Daoy (cell line): Measurements from ENCODE around the gene SMIM22. TPM values are rescaled to one million over a fixed set of nuclear protein-coding genes. Genes with fewer than 3 reads are reported as not detected.

ENCODE experiments used
- DNase-seq: peaks from one replicate; pipeline ENCODE4 v3.0.0-alpha.2; 2015; ENCODE audit warnings: low read depth
- total RNA-seq: library from RNA; depleted of rRNA; stranded (reverse); fragments of >200 nt; shearing (Covaris generic); gene quantifications from 2 replicates; pipeline ENCODE4 v1.2.3, GENCODE V29; 2014; rRNA removed

The SMIM22 gene
- total RNA-seq, 1 experiment from 2014 or later: not detected

DNA sequence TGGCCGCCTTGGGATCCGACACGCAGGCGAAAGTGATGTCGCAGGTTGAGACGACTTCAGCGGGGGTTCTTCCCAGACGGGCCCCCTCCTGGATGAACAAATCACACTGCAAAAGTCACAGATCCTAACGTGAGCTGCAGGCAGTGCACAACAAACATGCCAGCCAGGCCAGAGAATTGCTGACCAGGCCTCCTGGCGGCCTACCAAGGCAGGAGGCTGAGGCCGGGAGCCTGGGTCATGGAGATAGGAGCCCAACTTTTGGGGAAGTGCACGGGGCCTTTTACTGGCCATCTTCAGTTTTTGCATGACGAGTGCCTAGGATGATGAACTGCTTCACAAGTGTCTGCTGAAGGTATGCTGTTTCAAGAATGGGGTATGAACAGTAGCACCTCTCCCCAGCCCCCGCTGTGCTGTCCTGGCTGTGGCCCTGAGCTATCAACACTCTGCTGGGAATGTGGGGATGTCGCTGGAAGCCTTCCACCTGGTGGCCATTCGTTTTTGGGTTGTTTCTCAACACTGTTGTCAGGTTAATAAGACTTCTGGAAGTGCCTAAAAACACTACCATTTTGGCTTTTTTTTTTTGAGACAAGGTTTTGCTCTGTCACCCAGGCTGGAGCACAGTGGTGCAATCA is 19.5 kb downstream of the SMIM22 start:
- DNase-seq: no peak

- DNase-seq: no peak
Measured at GRCh38 chr16:4820652-4821051, 25.5 kb downstream of the SMIM22 start.

GRCh38 chr16:4825196-4825595 is 30.0 kb downstream of the SMIM22 start:
- DNase-seq: no peak

GRCh38 chr16:4826526-4826925 is 31.4 kb downstream of the SMIM22 start:
- no peak for DNase-seq

DNA sequence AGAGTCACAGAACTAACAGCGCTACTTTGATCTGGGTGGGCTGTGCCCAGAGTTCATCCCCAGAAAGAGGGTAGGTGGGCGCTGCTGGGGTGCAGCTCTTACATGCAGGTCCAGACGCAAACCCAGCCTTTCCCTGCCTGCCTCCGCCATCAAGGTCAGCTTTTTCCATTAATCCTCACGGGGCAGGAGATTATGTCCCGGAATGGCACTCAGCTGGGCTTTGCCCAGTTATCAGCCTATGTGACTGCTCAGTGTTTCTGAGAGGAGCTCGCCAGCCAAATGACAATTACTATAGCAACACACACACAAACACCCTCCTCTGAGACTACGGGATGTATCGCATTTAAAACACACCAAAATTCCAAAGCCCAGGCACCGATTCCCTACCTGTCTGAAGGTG is 31.8 kb downstream of the SMIM22 start:
- no peak for DNase-seq

GRCh38 chr16:4828567-4829321 is 33.6 kb downstream of the SMIM22 start:
- DNase-seq: no peak

- DNase-seq: no peak
Measured at GRCh38 chr16:4830408-4830807, 35.2 kb downstream of the SMIM22 start.

DNA sequence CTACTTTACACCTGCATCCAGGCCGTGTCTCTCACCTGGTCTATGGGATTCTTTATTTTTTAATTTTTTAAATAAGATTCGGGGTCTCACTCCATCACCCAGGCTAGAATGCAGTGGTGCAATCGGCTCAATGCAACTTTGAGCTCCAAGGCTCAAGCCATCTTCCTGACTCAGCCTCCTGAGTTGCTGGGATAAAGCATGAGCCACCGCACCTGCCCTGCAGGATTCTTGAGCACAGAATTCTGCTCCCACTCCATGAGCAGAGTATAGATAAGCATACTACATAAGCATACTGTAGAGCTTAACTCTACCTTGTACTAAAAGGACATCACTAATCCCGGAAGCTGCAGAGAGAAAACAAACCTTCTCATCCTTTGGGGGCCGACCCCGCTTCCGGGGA is 36.4 kb downstream of the SMIM22 start:
- DNase-seq: no peak

GRCh38 chr16:4832698-4833343 is 37.7 kb downstream of the SMIM22 start:
- no peak for DNase-seq

- no peak for DNase-seq
Measured at GRCh38 chr16:4833584-4833983, 38.4 kb downstream of the SMIM22 start.

DNA sequence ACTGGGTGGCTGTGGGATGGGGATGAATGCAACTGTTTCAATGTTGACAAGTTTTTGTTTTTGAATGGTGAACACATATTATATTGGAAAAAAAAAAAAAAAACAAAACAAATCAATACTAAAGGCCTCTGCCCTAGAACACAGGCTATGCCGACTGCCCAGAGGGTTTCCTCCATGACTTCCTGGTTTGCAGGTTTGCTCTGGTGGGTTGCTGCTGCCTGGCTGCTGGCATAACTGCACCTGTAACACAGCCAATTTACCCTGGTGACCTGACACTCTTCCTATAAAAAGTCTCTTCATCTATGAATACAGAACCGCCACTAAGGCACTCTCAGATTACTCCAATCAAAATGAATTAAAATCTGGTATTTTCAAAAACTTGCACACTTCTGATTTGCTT is 41.6 kb downstream of the SMIM22 start:
- DNase-seq: no peak

DNA sequence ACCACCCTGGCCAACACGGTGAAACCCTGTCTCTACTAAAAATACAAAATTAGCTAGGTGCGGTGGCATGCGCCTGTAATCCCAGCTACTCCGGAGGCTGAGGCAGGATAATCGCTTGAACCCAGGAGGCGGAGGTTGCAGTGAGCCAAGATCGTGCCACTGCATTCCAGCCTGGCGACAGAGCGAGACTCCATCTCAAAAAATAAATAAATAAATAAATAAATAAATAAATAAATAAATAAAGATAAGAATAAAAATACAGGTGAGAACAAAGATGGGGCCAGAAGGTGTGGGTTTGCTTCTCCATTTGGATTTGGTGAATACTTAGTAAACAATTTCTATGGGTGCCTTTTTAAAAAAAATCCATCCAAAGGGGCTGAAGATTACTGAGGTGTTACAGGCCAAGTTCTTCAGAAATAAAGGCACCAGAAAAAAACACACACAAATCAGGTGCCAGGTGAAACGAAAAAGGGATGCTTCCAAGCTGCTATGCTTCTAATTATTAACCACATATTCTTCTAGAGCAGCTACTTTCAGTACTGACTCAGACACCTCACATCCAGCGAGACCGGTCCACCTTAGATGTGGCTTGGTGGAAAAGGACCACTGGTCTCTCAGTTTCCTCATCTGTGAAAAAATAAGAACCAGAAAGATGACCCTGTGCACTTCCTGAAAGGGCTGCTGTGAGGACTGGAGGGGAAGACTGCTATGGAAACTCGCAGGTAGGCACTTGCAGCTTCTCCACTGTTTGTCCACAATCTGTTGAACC is 42.7 kb downstream of the SMIM22 start:
- no peak for DNase-seq

- DNase-seq: no peak
Measured at GRCh38 chr16:4839942-4840341, 44.8 kb downstream of the SMIM22 start.

DNA sequence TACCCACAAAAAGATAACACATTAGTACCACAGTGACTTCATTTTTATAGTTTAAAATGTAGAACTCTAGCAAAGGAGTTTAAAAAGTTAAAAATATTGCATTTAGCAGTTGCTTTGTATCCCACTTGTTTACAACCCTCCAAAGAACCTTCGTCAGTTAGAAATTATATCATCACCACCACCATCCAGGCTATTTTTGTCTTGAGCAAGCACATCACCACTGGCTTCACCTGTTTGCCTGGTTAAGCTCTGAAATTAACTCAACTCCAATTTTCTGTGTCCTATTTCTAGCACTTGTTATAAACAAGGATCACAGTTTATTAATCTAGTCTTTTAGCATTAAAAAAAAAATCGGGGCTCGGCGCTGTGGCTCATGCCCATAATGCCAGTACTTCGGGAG is 45.8 kb downstream of the SMIM22 start:
- no peak for DNase-seq

Other genes with a start within 250 kb of the SMIM22 start
- not detected in 2 replicates for gene C16orf96, start 239.0 kb upstream of the SMIM22 start, total RNA-seq
- 10.2 and 16.3 TPM in 2 replicates for gene UBALD1, start 180.5 kb upstream of the SMIM22 start, total RNA-seq
- 8.4 and 26.1 TPM in 2 replicates for gene MGRN1, start 170.5 kb upstream of the SMIM22 start, total RNA-seq
- gene NUDT16L1, start 101.8 kb upstream of the SMIM22 start, total RNA-seq: 26.7 and 42.4 TPM in 2 replicates
- gene ANKS3, start 61.1 kb upstream of the SMIM22 start, total RNA-seq: 18.8 and 19.7 TPM in 2 replicates
- gene DNAAF8, start 60.8 kb upstream of the SMIM22 start, total RNA-seq: 0.74 and 1.6 TPM in 2 replicates
- gene ZNF500, start 28.2 kb upstream of the SMIM22 start, total RNA-seq: 6.4 and 7.5 TPM in 2 replicates
- gene SEPTIN12, start 7.0 kb upstream of the SMIM22 start, total RNA-seq: not detected in 2 replicates
- 7.6 and 8.3 TPM in 2 replicates for gene ROGDI, start 7.3 kb downstream of the SMIM22 start, total RNA-seq
- 23.7 and 25.7 TPM in 2 replicates for gene GLYR1, start 51.9 kb downstream of the SMIM22 start, total RNA-seq
- gene UBN1, start 52.1 kb downstream of the SMIM22 start, total RNA-seq: 19.9 and 21.7 TPM in 2 replicates
- gene PPL, start 141.8 kb downstream of the SMIM22 start, total RNA-seq: 0.06 and 0.27 TPM in 2 replicates
- 0.40 TPM in 1 of 2 replicates, not detected in the other for gene SEC14L5, start 163.0 kb downstream of the SMIM22 start, total RNA-seq
- 13.1 and 13.9 TPM in 2 replicates for gene NAGPA, start 238.6 kb downstream of the SMIM22 start, total RNA-seq